ENCODE data around the gene EMC10.

The EMC10 gene

DNA sequence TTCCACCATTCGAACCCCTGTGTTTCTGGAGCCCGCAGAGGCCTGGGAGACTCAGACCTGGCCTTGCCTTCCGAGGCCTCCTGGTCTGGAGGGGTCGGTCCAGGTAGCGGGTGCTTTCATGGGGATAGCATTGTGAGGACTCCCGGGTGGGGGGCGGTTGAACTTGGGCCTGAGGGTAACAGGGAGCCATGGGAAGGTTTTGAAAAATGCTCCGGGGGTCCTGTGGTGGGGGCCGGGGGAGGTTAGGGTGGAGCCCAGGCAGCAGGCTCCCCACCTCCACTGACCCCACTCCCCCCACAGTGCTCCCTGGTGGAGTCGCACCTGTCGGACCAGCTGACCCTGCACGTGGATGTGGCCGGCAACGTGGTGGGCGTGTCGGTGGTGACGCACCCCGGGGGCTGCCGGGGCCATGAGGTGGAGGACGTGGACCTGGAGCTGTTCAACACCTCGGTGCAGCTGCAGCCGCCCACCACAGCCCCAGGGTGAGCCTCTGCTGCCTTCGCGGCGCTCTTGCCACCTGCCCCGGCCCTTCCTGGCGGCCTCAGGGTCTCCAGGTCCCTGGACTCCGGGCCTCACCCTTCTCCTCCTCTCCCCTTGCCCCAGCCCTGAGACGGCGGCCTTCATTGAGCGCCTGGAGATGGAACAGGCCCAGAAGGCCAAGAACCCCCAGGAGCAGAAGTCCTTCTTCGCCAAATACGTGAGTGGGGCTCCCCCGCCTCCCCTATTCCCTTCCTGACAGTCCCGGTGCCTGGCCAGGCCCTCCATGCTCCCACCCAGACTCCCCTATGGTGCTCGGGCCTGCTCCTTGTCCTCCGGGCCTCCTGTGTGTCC lies 4.2 kb downstream of the EMC10 start:
- no peak for FAIRE-seq

DNA sequence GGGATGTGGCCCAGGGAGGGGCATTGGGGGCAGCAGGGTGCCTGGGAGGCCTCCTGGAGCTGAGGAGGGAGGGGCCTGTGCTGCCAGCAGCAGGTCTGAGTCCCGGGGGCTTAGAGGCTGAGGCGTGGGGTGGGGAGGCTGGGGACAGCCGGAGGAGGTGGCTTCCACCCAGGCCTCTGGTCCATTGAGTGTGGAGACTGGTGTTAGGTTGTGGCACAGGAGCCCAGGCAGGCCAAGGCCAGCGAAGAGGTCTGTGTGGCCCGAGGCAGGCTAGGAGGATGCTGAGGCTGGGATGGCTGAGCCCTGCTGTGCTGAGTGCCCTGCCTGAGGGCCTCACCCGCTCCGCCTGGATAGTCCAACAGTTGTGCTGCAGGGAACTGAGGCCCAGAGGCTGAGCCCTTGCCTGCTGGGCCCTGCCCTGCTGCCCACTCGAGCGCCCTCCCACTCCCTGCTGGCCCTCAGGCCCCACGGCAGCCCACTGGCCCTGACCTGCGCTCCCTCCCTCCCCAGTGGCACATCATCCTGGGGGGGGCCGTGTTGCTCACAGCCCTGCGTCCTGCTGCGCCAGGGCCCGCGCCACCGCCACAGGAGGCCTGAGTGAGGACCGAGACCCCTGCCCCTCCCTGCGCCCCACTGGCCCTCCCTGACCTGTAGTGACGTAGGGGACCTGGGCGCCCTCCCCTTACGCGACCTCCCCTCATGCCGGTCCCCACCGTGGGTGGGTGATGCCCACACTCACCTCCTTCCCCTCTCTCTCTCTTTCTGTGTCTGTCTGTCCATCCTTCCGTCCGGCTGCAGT lies 5.2 kb downstream of the EMC10 start:
- no peak for FAIRE-seq

DNA sequence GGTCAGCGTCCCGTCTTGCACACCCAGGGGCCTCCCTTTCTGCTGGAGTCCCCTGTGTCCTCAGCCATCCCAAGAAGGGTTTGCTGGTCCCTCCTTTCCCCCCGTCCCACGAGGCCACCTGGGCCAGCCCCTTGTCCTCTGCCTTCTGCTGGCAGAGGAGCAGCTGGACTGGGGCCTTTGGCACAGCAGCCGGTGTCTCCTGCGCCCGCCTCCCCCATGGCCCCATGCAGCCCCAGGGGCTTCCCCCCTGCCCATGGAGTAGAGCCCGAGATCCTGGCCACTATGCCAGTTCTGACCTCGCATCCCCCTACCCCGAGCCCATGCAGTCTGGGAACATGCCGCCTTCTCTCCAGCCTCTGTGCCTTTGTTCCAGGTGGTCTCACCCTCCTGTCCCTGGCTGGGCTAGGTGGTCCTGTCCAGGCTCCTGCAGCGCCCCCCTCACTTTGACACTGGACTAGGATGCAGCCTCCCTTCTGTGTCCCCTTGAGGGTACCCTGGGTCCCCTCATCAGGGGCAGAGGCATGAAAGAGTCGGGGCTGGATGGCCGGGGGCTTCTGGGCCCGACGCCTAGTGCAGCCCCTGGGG lies 6.1 kb downstream of the EMC10 start:
- no peak for FAIRE-seq

DNA sequence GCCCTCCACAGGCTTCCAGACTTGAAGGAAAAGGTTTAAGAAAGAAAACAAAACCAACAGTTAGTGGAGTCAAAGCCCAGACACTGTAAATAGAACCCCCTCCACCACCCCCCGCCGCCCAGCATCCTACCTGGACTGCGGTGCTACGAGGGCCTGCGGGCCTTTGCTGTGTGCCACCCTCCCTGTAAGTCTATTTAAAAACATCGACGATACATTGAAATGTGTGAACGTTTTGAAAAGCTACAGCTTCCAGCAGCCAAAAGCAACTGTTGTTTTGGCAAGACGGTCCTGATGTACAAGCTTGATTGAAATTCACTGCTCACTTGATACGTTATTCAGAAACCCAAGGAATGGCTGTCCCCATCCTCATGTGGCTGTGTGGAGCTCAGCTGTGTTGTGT lies 6.6 kb downstream of the EMC10 start:
- no peak for FAIRE-seq

DNA sequence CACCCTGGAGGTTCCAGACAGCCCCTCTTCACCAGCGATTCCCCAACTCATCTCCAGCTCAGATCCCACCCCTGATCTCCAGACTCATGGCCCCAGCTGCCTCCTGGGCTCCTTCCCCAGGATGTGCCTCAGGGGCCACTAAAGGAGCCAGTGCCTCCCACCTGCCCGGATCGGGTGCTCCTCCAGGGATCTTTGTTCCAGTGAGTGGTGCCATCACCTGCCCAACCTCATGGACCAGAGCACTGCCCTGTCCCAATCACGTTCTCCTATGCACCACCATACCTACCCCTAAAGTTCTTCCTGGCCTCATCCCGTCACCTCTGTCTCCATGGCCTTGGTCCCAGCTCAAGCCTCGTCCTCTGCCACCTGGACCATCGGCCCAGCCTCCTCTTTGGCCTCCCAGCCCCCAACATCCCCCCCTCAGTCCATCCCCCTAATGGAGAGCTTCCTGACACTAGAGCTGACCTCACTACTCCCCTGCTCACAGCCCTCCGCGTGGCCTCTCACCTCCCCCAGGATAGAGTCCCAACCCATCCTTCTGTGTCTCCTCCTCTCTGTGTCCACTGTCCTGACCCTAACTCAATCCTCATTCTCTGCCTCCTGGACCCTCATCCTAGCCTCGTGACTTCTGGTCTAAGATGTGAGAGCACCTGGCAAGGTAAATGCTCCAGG lies 9.1 kb downstream of the EMC10 start:
- no peak for FAIRE-seq

DNA sequence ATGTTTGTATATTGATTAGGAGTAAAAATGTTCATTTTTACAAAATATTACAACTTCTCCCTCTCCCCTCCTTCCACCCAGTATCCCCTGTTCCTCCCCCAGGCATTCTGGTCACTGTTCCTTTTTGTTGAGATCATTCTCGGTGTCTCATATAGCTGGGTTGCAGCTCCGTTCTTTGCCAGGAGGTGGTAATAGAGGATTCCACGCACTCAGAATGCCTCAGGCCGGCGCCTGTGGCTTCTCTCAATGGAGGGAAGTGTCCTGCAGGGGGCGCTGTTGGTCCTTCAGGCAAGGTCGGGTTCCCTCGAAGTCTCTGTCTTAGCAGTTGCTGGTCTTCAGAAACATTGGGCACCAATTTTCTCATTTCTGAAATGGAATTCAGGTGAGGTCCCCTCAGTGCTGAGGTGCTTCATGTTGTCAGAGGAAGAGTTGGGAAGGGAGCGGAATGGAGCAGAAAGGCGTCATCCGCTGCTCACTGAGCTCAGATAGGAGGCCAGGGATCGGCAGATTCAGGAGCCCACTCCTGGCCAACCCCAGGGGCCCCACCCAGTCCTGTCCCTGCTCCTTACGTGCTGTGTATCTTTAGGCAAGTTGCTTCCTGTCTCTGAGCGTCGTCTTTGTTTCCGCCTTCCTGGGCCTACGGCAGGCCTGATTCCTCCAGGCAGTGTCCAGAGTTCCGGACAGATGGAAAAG lies 10.7 kb downstream of the EMC10 start:
- FAIRE-seq: no peak

DNA sequence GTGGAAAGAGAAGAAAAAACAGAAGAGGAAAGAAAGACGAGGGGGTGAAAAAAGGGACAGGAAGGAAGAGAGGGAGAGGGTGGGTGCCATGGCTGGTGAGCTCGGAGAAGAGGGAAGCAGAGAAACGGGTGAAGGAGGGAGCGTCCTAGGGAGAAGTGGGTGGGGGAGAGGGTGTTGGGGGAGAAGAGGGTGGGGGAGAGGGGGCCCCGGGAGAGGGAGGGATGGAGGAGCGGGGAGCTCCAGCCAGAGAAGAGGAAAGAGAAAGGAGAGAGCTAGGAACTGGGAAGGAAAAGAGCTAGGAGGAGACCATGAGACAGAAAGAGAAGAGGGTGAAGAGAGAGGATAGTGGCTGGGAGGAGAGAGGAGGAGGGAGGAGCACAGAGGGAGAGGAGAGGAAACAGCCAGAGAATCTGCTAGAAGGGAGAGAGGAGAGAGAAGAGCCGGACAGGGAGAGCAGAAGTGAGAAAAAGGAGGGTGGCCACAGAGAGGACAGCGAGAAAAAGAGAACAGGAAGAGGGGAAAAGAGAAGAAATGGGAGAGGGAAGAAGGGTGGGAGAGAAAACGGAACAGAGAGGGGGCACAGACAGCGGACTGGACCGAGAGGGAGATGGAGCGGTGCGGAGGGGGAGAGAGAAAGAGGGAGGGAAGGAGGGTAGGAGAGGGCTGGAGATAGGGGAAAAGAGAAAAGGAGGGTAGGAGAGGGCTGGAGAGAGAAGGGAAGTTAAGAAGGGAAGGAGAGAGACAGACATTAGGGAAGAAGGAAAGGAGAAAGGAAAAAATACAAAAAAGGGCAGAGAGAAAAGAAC lies 12.3 kb downstream of the EMC10 start:
- FAIRE-seq: no peak

DNA sequence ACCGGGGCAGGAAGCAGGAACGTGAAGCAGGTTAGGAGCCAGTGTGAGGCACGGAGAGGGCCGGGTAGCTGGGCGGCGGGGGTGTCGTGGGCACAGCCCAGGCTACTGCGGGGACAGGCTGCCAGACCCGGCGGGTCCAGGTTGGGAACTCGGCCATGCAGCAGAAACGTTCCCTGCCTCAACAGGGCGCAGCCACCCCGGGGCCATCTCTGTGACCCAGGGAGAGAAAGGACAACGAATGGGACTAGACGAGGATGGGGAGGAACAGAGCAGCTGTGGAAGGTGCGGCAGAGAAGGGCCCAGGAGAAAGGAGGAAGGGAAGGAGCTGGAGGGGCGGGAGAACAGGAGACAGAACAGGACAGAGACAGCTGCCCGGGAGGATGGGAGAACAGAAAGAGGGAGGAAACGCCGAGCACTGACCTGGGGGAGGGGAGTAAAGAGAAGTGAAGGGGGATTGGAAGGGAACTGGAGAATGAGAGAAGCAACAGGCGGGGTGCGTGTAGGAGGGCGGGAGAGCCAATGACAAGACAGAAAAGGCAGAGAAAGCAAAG lies 13.2 kb downstream of the EMC10 start:
- no peak for FAIRE-seq

DNA sequence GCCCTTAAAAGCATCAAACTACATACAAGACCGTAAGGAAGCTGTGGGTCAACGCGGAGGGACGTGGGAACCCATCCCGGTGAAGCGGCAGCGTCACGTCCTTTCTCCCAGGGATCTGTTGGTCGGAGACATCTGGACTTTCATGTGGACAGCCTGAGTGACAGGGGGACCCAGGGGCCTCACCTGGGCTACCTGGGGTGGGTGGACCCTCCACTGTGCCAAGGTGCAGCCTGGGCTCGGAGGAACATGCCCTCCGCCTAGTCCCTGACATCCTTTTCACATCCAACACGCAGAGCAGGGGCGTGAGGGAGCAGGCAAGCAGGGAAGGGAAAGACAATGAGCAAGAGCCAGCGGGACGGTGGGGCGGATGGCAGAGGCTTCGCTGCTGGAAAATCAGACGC lies 14.1 kb downstream of the EMC10 start:
- no peak for FAIRE-seq

DNA sequence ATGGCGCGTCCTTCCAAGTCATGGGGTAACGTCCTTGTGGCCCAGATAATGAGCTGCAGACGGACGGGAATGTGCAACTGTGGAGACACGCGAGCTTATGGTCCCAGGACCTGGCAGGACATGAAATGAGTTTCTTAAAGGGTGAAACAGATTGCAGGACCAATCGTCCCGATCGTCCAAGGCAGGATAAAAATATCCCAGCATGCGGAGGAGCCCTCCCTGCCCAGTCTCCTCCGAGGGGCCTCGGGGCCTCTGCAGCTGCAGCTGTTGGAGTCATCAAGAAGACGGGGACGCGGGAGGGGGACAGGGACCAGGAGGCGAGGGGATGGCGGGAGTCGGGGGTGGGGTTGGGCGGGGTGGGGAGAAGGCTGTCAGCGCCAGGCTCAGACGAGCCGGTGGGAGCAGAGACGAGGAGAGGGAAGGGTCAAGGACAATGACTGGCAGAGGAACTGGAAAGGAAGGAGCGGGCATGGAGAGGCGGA lies 14.7 kb downstream of the EMC10 start:
- FAIRE-seq: no peak

DNA sequence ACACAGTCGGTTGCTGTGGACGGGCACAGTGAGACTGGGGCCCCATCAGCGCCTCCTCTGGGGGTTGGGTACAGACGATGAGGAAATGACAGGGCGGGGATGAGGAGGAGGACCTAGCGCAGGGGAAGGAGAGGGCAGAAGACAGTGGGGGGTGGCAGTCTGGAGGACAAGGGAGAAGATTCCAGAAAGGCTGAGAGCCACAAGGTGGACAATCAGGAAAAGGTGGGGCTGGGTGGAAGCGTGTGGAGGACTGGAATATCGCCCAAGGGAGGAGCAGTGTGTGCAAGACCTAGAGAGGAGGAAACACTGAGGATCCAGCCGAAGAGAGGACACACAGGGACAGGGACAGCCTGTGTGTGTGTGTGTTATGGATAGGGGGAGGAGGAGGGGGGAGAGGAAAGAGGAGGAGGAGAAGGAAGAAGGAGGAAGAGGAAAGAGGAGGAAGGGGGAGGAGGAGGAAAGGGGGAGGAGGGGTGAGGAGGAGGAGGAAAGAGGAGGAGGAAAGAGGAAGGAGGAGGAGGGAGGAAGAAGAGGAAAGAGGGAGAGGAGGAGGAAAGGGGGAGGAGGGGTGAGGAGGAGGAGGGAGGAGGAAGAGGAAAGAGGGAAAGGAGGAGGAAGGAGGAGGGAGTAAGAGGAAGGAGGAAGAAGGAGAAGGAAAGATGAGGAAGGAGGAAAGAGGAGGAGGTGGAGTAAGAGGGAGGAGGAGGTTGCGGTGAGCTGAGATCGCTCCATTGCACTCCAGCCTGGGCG lies 16.2 kb downstream of the EMC10 start:
- FAIRE-seq: no peak

DNA sequence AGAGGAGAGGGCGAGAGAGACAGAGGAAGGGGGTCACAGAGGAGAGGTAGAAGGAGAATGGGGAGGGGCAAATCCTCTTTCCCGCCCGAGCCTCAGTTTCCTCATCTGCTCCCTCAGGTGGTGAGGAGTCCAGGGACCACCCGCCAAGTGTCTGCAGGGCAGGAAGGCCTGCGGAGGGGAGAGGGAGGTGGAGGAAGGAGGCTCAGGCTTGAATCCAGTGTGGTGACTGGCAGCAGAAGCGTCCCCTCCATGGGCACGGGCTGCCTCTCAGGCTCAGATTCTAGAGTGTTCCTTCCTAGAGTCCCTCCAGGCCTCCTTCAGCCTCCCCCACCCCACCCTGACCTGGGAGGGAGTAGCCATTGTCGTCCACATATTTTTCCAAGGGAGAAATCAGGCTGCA lies 16.9 kb downstream of the EMC10 start:
- FAIRE-seq: no peak

DNA sequence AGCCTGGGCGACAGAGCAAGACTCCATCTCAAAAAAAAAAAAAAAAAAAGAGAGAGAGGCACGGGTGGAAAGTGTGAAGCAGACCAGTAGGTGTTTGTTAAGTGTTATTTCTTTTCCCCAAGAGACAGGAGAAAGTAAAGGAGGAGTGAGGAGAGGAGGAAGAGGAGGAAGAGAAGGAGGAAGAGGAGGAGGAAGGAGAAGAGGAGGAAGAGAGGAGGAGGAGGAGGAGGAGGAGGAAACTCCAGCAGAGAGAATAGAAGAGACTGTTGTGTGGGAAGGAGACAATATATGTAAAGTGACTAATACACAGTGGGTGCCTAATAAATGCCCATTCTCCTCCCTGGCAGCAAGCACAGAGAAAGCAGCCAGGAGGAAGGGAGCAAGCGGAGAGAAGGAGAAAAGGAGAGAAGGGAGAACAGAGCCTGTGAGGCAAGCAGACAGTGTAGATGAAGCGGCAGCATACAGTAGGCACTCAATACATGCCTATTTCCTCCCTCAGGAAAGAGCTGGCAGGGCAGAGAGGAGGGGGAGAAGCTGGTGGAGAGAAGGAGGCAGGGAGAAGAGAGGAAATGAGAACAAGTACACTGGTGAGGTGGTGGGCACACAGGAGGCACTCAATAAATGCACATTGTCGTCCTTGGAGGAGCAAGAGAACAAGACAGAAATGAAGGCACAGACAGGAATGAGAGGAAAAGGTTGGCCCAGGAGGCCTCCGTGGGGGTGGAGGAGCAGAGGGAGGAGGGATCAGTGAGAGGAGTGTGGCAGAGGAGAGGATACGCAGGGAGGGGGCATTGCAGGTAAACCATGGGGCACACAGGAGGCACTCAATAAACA lies 18.1 kb downstream of the EMC10 start:
- FAIRE-seq: no peak

DNA sequence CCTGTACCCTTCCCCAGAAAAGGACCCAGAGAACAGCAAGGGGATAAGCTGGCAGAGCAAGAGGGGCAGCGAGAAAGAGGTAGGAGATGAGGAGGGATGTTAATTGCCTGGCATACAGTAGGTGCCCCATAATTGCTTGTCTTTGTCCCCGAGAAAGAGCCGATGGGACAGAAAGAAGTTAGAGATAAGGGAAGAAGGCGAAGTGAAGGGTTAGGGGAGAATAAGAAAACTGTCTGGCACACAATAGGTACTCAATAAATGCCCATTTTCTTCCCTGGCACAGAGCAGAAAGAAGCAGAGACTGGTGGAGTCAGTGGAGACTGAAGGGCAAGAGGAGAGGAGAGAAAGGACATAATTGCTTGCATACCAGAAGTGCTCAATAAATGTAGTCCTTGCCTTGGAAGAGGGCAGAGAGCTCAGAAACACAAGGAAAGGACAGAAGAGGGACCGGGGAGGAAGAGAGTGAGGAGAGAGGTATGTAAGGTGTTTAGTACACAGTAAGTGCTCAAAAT lies 18.8 kb downstream of the EMC10 start:
- no peak for FAIRE-seq

DNA sequence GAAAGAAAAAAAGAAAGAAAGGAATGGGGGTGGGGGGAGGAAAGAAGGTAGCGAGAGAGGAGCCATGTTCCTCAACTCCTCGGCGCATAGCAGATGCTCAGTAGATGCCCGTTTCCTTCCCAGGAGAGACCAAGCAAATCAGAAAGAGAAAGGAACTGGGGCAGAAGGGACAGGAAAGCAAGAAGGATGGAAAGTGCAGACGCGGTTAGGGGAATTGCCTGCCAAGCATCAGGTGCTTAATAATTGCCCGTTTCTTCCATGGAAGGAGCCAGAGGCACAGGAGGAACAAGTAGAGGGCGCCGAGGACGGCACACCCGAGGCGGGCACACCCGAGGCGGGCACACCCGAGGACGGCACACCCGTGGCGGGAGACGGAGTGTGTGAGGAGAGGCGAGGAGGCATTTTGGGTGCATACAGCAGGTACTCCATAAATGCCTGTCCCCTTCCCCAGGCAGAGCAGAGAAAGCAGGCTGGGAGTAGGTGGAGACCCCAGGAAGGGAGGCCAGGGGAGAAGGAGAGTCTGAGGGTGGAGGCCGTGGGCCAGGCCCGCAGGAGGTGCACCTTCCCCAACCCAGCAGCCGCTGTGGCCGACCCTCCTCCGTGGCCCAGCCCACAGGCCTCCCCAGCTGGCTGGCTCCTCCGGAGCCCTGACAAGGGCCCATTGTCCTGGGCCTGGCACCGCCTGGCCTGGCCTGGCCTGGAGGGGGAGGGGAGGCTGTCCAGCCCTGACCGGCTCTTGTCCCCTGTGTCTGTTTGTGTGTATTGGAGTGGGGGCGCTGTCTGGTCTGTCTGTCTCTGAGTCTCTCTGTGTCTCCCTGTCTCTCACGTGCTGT lies 20.1 kb downstream of the EMC10 start:
- no peak for FAIRE-seq

DNA sequence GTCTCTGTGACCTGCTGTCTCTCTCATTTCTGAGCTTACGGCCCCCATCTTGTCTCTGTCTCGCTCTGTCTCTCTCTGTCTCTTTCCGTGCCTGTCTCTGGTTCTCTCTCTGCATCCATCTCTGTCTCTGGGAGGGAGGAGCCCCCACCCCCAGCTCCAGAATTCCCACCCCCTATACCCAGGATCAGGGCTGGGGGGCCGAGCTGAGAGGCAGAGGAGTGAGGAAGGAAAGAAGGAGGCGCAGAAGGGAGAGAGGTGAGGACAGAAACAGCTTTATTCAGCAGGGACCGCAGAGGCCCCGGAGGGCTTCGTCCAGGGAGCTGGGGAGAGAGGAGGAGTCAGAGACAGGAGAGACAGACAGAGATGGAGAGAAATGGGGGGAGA lies 20.7 kb downstream of the EMC10 start:
- FAIRE-seq: no peak

DNA sequence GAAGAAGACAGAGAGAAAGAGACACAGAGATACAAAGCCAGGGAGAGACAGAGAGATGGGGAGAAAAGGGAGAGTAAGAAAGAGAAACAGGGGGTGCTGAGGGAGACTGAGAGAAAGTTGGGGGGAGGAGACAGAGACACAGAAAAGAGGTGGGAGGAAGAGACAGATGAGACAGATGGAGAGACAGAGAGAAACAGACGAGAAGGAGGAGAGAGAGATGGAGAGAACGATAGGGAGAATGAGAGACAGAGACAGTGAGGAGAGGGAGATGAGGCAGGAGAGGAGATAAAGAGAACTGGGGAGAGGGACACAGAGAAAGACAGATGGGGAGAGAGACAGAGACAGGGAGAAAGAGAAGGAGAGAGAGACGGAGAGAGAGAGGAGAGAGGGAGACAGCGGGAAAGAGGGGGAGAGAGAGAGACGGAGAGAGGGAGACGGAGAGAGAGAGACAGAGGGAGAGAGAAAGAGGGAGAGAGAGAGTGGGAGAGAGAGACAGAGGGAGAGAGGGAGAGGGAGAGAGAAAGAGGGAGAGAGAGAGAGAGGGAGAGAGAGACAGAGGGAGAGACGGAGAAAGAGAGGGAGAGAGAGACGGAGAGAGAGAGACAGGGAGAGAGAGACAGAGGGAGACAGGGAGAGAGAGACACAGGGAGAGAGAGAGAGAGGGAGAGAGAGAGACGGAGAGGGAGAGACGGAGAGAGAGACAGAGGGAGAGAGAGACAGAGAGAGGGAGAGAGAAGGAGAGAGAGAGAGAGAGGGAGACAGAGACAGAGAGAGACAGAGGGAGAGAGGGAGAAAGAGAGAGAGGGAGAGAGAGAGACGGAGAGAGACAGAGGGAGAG lies 22.1 kb downstream of the EMC10 start:
- no peak for FAIRE-seq

Measured in endometrium (tissue), 2 donors.